HUDEP-2 (cell line): ENCODE results near the gene MCC.
A peak's percentile ranks its signal among the peaks of the same experiment; 100 is the strongest.
"Not testable (repeated sequence)": the region's sequence is repeated elsewhere in the genome, so short reads cannot be mapped to it uniquely, and the experiment has no call there.

Experiments
- DNase-seq, 76 experiments: peaks; one replicate each; lab custom pipeline; 2025; ENCODE audit not compliant: unreplicated experiment in 76 of 76; lab: John Stamatoyannopoulos, UW

MCC gene

DNA sequence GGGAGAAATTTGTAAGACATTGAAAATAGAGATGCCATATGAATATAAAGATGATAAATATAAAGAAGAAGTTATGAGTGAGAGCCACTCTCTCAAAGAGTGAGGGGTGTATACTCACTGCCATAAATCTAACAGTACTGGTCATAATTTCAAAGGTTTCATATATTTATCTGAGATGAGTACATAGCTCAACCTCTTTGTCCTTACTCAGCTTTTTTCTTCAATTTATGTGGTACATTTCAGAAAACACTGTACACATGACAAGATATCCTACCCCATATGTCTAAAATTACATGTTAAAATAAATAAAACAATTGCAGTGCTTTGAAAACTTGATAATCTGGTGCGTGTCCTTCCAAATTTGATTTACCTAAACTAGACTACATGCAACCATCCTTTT, 5.2 kb upstream of the MCC start:
- DNase-seq: no peak

DNA sequence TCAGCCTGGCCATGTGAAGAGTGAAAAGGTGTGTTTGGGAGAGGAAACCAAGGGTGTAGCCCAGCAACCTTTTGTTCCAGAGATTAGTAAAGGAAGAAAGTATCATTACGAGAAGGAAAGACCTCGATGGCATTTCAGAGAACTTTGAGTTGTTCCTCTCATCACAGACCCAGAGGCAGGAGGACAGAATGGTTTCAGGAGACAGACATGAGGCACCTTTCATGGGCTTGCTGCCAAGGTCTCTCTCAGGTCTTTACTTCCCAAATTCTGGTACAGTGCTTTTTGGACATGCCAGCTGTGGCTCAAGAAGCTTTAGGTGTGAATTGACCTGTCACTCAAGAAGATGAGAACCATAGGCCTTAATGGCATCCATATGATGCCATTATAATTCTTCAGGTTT, 2.8 kb upstream of the MCC start:
- DNase-seq: no peak

DNA sequence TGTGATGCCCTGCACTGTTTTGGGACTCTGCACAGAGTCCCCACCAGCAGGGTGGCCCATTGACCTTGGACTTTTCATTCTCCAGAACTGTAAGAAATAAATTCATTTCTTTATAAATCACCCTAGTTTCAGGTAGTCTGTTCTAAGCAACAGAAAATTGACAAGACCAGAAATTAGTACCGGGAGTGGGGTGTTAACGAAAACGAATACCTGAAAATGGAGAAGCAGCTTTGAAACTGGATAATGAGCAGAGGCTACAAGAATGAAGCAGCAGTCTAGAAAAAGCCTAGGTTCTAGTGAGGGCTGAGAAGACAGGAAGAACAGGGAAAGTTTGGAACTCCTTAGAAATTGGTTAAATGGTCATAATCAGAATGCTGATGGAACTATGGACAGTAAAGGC, 2.1 kb upstream of the MCC start:
- DNase-seq: no peak

DNA sequence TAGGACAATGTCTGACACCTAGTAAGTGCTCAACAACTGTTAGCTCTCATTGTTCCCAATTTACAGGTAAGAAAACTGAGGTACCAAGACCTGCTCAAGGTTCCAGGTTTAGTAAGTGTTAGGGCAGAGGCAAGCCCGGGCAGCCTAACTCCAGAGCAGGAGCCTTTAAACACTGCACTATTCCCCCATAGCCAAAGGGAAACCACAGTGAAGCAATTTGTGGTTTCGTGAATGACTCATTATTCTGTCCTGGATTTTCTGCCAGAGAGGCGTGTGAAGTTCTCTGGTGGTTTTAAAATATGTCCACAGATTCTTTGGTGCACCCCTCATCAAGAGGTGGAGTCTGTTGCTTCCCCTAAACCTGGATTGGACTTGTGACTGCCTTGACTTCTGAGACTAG, 1.0 kb upstream of the MCC start:
- DNase-seq: peak in 2 of 76 experiments; percentile 1 to 2

DNA sequence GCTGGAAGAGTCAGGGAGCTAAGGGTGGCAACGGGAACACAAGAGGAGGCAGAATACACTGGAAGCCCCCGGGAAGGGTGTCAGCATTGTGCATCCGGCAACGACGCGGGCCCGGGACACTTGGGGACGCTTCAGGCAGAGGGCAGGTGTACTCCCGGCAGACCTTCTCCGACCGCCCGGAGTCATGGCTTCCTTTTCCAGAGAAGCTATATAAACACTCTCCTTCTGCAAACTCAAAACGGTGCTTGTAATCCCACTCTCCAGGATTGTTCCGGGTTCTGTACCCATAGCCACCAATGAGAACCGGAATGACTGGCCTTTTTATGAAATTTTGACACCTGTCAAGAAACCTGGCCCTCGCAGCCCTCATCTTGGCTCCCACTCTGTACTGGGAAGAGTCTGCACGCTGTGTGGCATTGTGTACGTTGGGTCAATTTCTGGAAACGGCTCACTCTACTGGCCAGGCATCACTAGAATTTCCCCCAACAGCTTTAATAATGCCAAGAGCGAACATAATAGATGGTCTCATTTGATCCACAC, 462 bp upstream of the MCC start:
- DNase-seq: no peak

DNA sequence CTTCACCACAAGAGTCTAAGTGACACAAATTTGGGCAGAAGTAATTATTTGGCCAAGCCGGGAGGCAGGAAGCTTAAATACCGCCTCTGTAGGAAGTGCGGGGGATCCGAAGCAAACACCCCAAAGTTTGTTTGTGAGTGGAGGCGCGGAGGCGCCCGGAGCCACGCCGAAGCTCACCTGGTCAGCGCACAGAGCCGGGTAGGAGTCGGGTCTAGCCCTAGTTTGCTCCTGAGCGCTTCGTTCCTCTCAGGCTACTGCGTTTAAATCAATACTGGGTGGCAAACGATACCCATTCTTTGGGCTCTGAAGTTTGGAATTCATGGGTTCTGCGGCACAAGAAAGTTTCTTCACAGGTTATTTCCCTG, 855 bp downstream of the MCC start:
- no peak for DNase-seq

DNA sequence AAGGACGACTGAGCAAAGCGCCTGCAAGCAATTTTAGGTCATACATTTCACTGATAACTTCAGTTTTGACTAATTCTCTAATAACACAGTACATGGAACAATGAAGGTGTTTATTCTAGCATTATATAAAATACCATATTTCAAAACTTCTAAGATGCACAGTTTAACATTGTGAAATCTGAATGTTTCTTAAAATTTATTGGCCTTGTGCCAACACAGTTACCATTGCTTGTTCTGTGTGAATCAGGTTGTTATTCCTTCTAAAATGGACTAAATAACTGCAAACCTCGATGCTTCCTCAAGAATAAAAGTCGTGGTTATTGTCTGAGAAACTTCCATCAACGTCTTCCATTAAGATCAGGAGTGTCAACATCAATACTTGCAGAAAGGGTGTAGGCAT, 8.0 kb downstream of the MCC start:
- DNase-seq: no peak

DNA sequence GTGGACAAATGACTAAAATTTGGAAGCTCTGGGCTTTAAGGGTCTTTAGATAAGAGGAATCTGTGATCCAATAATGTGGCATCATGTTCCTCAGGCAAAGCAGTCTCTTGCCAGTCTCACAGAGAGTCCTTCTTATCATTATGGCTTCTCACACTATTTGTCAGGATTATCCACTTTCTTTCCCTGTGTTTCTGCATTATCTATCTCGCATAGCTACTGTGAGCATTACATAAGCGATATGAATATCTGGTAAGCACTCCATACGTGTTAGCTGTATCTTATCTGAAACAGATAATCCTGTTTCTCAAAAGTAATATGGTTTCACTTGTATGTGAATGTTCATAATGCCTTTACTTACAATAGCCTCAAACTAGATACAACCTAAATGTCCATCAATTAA, 9.6 kb downstream of the MCC start:
- DNase-seq: no peak

DNA sequence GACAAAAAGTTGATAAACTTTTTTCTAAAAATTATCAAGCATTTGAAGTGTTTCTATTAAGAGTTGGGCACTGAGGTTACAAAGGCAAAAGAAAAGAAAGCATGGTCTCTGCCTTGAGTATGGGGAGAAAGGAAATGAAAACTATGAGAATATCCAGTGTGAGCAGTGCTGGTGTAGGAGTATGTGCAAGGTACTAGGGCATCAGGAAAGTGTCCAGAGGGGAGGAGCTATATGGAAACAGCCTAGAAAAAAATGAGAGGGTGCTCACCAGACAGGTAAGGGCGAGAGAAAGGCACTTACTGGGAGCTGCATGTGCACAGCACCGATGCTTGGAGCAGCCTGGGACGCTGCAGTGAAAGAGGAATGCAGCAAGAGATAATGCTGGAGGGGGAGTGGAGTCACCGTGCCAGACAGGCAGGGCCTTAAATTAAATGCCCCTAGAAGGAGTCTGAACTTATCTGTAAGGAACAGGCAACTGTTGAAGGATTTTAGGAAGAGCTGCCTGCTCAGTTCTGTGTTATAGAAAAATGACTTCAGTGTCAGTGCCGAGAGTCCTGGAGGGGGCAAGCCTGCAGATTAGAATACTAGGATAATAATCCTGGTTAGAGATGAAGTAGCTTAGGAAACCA, 14.0 kb downstream of the MCC start:
- DNase-seq: peak in 3 of 76 experiments; percentile 1 to 16 (median 10)

DNA sequence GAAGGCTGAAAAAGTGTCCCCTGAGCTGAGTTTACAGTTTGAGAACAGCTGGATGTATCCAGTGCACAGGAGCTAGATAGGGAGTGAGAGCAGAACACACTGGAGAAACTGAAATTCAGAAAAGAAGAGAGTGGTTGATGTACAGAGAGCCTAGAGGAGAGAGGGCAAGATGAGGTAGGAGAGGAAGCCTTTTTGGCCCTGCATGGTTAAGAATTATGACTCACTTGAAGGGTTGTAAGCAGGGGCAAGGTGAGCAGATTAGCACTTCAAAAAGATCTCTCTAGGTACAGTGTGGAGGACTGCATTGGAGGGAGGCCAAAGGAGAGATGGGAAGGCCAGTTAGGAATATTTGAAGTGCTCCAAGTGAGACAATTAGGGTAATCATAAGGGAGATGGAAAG, 25.2 kb downstream of the MCC start:
- no peak for DNase-seq

DNA sequence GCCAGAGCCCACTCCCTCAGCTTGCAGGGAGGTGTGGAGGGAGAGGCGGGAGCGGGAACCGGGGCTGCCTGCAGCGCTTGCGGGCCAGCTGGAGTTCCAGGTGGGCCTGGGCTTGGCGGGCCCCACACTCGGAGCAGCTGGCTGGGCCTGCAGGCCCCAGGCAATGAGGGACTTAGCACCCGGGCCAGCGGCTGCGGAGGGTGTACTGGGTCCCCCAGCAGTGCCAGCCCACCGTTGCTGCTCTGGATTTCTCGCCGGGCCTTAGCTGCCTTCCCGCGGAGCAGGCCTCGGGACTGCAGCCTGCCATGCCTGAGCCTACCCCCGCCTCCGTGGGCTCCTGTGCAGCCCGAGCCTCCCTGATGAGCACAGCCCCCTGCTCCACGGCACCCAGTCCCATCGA, 31.1 kb downstream of the MCC start:
- not testable (repeated sequence) for DNase-seq

DNA sequence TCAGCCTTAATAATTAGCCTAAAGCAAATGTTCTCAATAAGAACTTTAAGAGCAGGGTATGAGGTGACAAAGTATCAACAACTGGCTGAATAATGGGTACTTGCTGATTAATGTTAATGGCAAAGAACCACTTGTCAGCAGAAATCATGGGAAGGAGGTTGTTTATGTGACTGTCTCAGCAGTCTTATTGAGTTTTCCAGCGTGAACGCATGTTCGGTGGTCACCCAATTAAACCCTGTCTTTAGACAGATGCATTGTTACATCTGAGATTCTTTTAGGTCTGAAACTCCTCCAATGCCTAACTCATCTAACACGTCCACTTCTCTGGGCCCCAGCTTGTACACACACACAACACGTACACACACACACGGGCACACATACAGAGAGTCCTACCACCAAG, 35.3 kb downstream of the MCC start:
- no peak for DNase-seq

DNA sequence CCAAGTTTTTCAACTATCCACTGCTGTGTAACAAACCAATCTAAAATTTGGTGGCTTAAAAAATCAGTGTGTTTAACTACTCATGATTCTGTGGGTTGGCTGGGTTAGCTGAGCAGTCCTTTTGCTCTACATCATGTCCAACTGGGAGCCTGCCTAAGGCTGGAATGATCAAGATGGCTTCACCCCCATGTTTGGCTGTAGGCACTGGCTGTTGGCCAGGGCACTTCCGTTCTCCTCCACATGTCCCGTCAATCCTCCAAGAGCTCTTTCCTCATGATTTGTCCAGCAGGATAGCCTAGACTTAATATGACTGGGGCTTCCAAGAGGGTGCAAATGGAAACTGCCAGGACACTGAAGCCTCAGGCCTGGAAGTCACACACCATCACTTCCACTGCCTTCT, 36.5 kb downstream of the MCC start:
- DNase-seq: no peak

DNA sequence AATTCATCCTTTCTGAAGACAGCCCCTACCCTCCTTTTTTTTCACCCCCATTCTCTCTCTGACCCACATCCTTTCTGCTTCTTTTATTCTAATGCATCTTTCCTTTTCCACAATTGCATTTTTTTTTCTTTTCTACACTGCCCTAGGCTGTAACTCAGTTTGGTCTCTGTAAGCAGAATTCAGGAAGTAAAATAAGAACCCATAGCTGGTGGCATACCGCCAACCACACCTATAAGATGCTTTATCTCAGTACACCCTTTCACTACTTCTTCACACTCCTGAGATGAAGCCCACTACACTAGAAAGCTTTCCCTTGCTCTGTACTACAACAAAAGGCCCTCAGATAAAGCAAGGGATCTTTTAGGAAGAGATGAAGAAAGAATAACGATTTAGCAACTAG, 37.3 kb downstream of the MCC start:
- DNase-seq: no peak

DNA sequence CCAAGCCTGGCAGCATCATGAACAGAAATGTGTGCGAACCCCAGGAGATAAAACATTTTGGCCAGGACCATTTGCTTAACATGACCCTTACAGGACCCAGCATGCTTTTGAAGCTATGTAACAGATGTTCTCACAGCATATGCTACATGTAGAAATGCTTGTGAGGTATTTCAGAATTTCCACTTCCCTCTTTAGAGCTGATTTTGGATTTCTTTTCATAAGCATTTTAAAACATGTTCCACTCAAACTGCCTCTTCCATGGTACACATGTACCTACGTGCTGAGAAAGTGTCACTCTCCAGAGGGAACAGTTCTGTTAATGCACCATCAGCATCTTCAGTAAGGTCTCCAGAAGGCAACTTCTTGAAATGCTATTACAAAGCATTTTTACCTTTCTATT, 37.8 kb downstream of the MCC start:
- DNase-seq: no peak

DNA sequence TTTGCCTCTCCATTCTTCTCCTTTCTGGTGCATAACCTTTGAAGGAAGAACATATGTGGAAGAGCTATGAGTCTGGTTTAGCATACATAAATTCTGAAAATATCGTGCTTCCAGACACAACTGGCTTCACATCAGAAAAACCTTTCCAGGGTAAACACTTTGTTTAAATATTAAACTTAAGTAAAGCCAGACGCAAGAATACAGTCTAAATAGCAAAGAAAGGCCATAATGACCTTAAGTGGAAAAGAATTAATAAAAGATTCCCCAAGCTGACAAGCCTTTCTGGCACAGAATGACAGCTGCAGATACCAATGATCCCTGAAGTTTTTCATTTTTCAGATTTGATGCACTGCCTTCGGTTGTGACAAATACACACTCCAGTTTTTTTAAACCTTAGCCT, 40.0 kb downstream of the MCC start:
- DNase-seq: no peak

DNA sequence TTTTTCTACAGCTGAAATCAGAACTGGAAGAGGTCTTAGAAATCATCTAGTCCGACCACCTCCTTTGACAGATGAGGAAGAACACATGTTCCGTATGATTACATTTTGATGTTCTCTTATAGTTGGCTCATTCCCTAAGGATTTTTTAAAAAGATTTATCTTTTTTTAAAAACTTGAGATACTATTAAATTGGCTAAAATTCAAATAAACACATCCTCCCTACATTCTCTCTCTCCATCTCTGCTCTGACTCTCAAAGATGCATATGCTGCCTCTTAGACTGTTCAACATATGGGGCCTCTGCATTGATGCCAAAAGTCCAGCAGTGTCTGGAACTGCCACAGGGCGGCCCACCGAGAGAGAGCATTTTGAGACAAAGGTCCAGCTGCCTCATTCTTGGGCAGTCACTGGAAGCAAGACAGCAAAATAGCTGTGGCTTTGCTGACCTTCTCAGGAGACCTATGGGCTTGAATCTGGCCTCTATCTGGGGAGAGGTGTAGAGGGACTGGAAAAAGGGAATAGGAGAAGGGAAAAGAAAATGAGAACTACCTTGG, 40.7 kb downstream of the MCC start:
- peak in 8 of 76 experiments; percentile 0 to 24 (median 8) for DNase-seq

DNA sequence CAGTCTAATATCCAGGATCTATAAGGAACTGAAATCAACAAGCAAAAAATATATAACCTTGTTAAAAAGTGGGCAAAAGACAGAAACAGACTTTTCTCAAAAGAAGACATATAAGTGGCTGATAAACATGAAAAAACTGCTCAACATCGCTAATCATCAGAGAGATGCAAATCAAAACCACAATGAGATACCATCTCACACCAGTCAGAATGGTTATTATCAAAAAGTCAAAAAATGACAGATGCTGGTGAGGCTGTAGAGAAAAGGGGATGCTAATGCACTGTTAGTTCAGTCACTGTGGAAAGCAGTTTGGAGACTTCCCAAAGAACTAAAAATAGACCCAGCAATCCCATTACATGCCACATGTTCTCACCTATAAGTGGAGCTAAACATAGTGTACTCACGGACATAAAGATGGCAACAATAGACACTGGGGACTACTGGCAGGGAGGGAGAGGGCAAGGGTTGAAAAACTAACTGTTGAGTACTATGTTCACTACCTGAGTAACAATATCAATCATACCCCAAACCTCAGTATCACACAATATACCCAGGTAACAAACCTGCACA, 41.8 kb downstream of the MCC start:
- DNase-seq: no peak

DNA sequence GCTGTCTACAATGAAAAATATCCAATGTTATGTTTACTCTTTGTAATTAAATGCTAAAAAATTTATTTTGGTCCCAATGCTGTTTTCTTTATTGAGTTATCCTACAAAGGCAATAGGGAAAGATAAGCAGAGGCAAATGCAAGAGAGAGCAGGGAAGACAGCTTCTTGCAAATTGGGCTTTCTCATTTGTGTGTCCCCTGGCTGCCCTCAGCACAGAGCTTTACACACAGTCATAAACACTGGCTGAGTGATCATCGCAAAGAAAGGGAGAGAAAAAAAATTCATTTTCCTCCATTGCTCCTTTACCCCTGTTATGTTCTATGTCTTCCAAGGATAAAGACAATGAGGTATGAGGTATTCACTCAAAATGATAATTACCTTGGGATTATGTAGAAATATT, 51.1 kb downstream of the MCC start:
- no peak for DNase-seq

DNA sequence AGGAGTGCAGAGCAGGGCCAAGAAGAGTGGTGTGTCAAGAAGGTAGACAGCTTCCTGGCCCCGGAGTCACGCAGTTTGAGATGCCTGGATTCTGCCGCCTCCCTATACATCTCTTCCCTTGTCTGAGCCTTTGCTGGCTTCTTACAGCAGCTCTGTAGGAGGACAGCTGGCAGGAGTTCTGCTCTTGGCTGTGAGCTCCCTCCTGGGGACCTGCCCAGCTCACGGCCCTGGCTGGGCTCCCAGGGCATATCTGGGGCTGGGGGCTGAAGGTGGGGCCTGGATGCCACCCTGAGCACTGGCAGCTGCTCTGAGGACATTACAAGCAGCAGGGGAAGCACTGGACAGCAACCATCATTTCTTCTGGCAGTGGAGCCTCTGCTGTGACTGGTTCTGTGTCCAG, 52.7 kb downstream of the MCC start:
- DNase-seq: no peak

DNA sequence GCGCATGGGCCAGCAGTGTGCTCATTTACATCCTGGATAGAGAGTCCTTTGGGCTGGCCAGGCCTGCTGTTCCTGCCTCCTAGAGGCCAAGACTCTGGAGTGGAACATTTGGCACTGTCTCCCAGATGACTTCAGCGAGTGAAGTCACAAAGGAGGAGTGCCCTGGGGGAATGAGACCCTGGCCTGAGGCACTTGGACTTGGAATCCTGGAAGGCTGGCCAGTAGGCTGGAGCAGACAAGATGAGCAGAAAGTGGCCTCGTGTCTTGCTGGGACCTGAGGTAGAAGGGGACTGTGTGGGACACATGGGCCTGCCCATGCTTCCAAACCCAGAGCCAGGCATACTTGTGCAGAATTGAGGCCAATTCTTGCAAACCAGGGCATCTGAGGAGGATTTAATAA, 53.4 kb downstream of the MCC start, which contains the start of gene TSSK1B:
TSSK1B (minus strand) TSS at position 101 of the 400 bp plus-strand sequence. CDS start 150 bp downstream, outside the sequence.
- DNase-seq: no peak

DNA sequence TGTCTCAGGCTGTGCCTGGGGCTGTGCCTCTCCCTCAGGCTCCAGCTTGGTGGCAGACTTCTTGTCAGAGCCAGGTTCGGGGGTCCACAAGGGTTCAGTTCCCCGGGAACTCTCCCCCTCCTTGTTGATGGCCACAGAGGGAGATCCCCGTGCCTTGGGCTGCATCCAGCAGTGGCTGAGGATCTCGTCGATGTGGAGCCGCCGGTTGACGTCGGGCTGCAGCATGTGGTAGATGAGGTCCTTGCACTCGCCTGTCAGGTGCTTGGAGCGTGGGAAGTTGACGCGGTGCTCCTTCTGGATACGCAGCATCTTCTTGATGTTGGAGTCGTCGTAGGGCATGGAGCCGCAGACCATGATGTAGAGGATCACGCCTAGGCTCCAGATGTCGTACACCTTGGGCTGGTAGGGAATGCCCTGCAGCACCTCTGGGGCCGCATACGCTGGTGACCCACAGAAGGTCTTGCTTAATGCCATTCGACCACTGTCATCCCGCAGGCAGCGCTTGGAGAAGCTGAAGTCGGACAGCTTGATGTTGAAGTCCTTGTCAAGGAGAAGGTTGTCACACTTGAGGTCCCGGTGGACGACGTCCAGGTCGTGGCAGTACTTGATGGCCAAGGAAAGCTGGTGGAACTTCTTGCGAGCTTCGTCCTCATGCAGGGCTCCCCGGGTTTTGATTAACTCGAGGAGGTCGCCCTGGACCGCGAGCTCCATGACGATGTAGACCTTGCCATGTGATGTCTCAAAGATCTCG, 54.2 kb downstream of the MCC start:
- DNase-seq: no peak
